AG04450 (cell line): ENCODE data around the gene TSPEAR. TPM values are rescaled to one million over a fixed set of nuclear protein-coding genes. Genes with fewer than 3 reads are reported as not detected.

Experiments used
- CTCF ChIA-PET: fragments of 300-600, 350-600 bp; formaldehyde crosslinking; extraction: SDS; loops from one replicate; lab custom pipeline; 2022; ENCODE audit warnings: antibody characterized with exemption, inconsistent platforms; lab: Charles Lee
- POLR2A ChIA-PET: fragments of 350-600 bp; formaldehyde crosslinking; extraction: SDS; loops from one replicate; lab custom pipeline; 2021; ENCODE audit warnings: antibody characterized with exemption, inconsistent platforms; lab: Yijun Ruan, JAX
- DNase-seq: peaks from one replicate; pipeline ENCODE4 v3.0.0-alpha.2; 2011; ENCODE audit warnings: low read depth, low spot score
- H3K27ac ChIP-seq: one replicate; pipeline ENCODE4 v1.5.1; 2012; ENCODE audit warnings: low read depth, low read length, control low read depth
- H3K27me3 ChIP-seq: one replicate; pipeline ENCODE4 v1.6.0; 2012; ENCODE audit warnings: low read length; ENCODE audit not compliant: control insufficient read depth, insufficient read depth
- H3K4me3 ChIP-seq: 2 replicates; pipeline ENCODE4 v1.5.1; 2011; ENCODE audit warnings: mild to moderate bottlenecking, low read depth, low read length, control low read depth
- H3K9me3 ChIP-seq: 2 replicates; pipeline ENCODE4 v1.5.1; 2012; ENCODE audit warnings: low read length; ENCODE audit not compliant: control insufficient read depth, insufficient read depth
- CTCF ChIP-seq: IDR thresholded peaks from 2 replicates; pipeline ENCODE4 v1.5.1; 2011; ENCODE audit warnings: low read depth, low read length, control low read depth, inconsistent platforms
- polyA plus RNA-seq: library from polyadenylated mRNA; depleted of rRNA; stranded (reverse); fragments of >200 nt; gene quantifications from 2 replicates; pipeline ENCODE4 v1.2.3, GENCODE V29; 2011

TSPEAR gene
- polyA plus RNA-seq, 1 experiment = not detected

DNA sequence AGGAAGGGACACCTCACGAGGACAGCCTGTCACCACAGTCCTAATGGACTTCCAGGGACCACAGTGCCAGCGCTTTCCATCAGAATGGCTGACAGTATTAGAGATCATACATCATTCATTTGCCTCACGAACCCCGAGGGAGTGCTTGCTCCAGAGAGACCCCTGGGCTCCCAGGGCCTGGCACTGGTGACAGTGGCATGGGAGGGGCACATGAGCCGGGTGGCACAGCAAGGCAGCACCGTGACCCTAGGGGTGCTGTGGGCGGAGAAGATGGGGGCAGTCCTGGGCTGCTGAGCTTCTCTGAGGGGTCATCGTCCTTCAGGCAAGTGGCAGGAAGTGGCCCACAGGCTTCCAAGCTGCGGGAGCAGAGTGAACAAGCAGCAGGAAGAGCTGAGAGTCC lies 16.4 kb upstream of the TSPEAR start:
- no peak for TF ChIP-seq CTCF
- H3K9me3 ChIP-seq = no peaks in the 10 kb centered on the region; the same call in 1 of the 2 replicates
- POLR2A ChIA-PET = no interaction called here
- no peak overlapping the region for H3K27ac ChIP-seq
- no peak overlapping the region for H3K4me3 ChIP-seq
- peaks cover 34% of the 10 kb centered on the region for H3K27me3 ChIP-seq
- no peak for DNase-seq
- CTCF ChIA-PET = no interaction called here

- Histone ChIP-seq H3K27me3 (peaks cover 36% of the 10 kb centered on the region), H3K27ac (no peak overlapping the region), H3K9me3 (no peaks in the 10 kb centered on the region; the same call in 1 of the 2 replicates), H3K4me3 (no peak overlapping the region)
- DNase-seq = no peak
- POLR2A ChIA-PET = no interaction called here
- CTCF ChIA-PET = interaction anchor here (0.5 kb wide), 1 partner anchor 218 kb away, joined by 3 read pairs; no protein-coding TSS in a partner anchor
- no peak for TF ChIP-seq CTCF
Measured at GRCh38 chr21:44727321-44727720, 15.9 kb upstream of the TSPEAR start.

DNA sequence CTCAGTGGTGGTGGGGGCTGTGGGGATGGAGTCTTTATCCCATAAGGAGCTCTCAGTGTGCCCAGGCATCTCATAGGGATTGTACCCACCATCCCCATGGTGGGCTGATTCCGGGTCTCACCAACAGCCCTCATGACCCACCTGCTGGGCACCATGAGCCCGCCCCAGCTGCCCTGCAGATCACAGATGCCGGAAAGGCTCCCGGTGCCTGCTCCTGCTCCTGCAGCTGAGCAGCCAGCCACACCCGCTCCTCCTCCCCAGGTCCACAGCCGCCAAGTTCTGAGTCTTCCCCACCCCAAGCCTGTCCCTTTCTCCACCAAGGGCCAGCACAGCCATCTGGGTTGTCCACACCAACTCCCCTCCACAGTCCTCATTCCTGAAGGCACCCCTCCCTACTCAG lies 15.5 kb upstream of the TSPEAR start:
- TF ChIP-seq CTCF = no peak
- no peaks in the 10 kb centered on the region; the same call in 1 of the 2 replicates for H3K9me3 ChIP-seq
- no peak for DNase-seq
- POLR2A ChIA-PET = no interaction called here
- no peak overlapping the region for H3K27ac ChIP-seq
- peaks cover 34% of the 10 kb centered on the region for H3K27me3 ChIP-seq
- CTCF ChIA-PET = interaction anchor here (0.5 kb wide), 1 partner anchor 217 kb away, joined by 3 read pairs; no protein-coding TSS in a partner anchor
- H3K4me3 ChIP-seq = no peak overlapping the region

- Histone ChIP-seq H3K27me3 (peaks cover 35% of the 10 kb centered on the region), H3K9me3 (no peaks in the 10 kb centered on the region; the same call in 1 of the 2 replicates), H3K4me3 (no peak overlapping the region), H3K27ac (no peak overlapping the region)
- TF ChIP-seq CTCF = no peak
- ChIA-PET POLR2A (no interaction called here), CTCF (no interaction called here)
- DNase-seq = no peak
Measured at GRCh38 chr21:44724926-44725325, 13.6 kb upstream of the TSPEAR start.

GRCh38 chr21:44724196-44724595 lies 12.8 kb upstream of the TSPEAR start:
- no peak for DNase-seq
- TF ChIP-seq CTCF = no peak
- no peak overlapping the region for H3K27ac ChIP-seq
- no peak overlapping the region for H3K4me3 ChIP-seq
- peaks cover 39% of the 10 kb centered on the region for H3K27me3 ChIP-seq
- ChIA-PET CTCF (no interaction called here), POLR2A (no interaction called here)
- no peaks in the 10 kb centered on the region; the same call in 1 of the 2 replicates for H3K9me3 ChIP-seq
